K562 (cell line): ENCODE results near the gene CREB3L1. TPM values are rescaled to one million over a fixed set of nuclear protein-coding genes. Genes with fewer than 3 reads are reported as not detected.

Source experiments
- ATAC-seq: fragments of 200-7000 bp; cut with Tn5 transposase; 3 replicates; pipeline ENCODE4 v1.9.1; 2020; ENCODE audit warnings: moderate library complexity
- BruUV-seq: library from RNA; stranded (reverse); fragments of 400-500 nt; replicated peaks from 2 replicates; lab custom pipeline; 2021; lab: Mats Ljungman, UMichigan
- CTCF ChIA-PET: fragments of 300-600 bp; formaldehyde crosslinking; extraction: SDS; loops from one replicate; lab custom pipeline; 2021; ENCODE audit warnings: low intra/inter-chr PET ratio; lab: Yijun Ruan, JAX
- POLR2A ChIA-PET: fragments of 300-600, 350-650 bp; sonication (Branson Sonifier 250); formaldehyde crosslinking; extraction: SDS; loops from one replicate; lab custom pipeline; 2021; ENCODE audit warnings: antibody characterized with exemption, inconsistent platforms; lab: Yijun Ruan, JAX
- DNase-seq, 4 experiments: peaks; one replicate each; pipeline versions ENCODE4 v3.0.0 to v3.0.0-alpha.2; 2011 to 2018; ENCODE audit warnings: low spot score in 3 of 4, mixed read lengths in 3 of 4; ENCODE audit errors: extremely low read depth in 1 of 4
- FAIRE-seq: peaks from 2 replicates; lab custom pipeline; 2011; peaks lifted over from hg19 to GRCh38; lab: Jason Lieb, UNC
- H2AFZ ChIP-seq: 2 replicates; pipeline ENCODE4 v1.6.0; 2011; ENCODE audit warnings: low read depth, low read length, control low read depth, inconsistent platforms
- H3K27ac ChIP-seq: fragments of 200-600 bp; 3 replicates; pipeline ENCODE4 v1.8.0; 2011; ENCODE audit warnings: low read depth, mild to moderate bottlenecking, control low read depth, inconsistent platforms, low read length, moderate library complexity, mixed read lengths; ENCODE audit errors: extremely low read depth
- H3K27me3 ChIP-seq, 2 experiments: fragments of 300-600 bp in 1 of 2; 2 replicates in 1 of 2; 3 replicates in 1 of 2; pipeline versions ENCODE4 v1.6.0 to v1.8.0; 2011; ENCODE audit warnings: inconsistent platforms in 2 of 2, low read length in 2 of 2, mild to moderate bottlenecking in 1 of 2, mixed read lengths in 1 of 2, moderate library complexity in 1 of 2; ENCODE audit not compliant: control insufficient read depth in 2 of 2, insufficient read depth in 2 of 2
- H3K36me3 ChIP-seq: fragments of 300-600 bp; 3 replicates; pipeline ENCODE4 v1.8.0; 2011; ENCODE audit warnings: mild to moderate bottlenecking, low read length, inconsistent platforms; ENCODE audit not compliant: control insufficient read depth, insufficient read depth
- H3K4me1 ChIP-seq, 2 experiments: fragments of 200-600 bp in 1 of 2; replicated peaks in 1 of 2; 2 replicates in 1 of 2; 3 replicates in 1 of 2; pipeline versions ENCODE4 v1.5.1 to v1.8.0; 2011; ENCODE audit warnings: inconsistent platforms in 2 of 2, low read length in 2 of 2, mild to moderate bottlenecking in 1 of 2, mixed read lengths in 1 of 2, moderate library complexity in 1 of 2; ENCODE audit not compliant: control insufficient read depth in 2 of 2, insufficient read depth in 2 of 2
- H3K4me2 ChIP-seq: 2 replicates; pipeline ENCODE4 v1.6.1; 2011; ENCODE audit warnings: low read length, control low read depth, inconsistent platforms, mixed read lengths; ENCODE audit not compliant: insufficient read depth
- H3K4me3 ChIP-seq: fragments of 200-600 bp; sonication (generic), shearing (Covaris generic); 2 replicates; pipeline ENCODE4 v1.5.1; 2016; ENCODE audit warnings: control low read depth, inconsistent platforms
- H3K79me2 ChIP-seq: fragments of 200-600 bp; 3 replicates; pipeline ENCODE4 v1.8.0; 2011; ENCODE audit warnings: low read length, inconsistent platforms; ENCODE audit not compliant: control insufficient read depth, insufficient read depth
- H3K9ac ChIP-seq, 2 experiments: 2 replicates each; pipeline versions ENCODE4 v1.6.0 to v1.6.1; 2011; ENCODE audit warnings: low read depth in 2 of 2, low read length in 2 of 2, control low read depth in 1 of 2, inconsistent platforms in 1 of 2, mild to moderate bottlenecking in 1 of 2, mixed read lengths in 1 of 2; ENCODE audit not compliant: insufficient read depth in 1 of 2
- H3K9me1 ChIP-seq: one replicate; pipeline ENCODE4 v1.6.0; 2011; ENCODE audit warnings: inconsistent platforms, mild to moderate bottlenecking, low read length, moderate library complexity; ENCODE audit not compliant: control insufficient read depth, insufficient read depth
- H3K9me3 ChIP-seq: replicated peaks from 2 replicates; pipeline ENCODE4 v1.5.1; 2011; ENCODE audit warnings: low read depth, low read length, inconsistent platforms; ENCODE audit not compliant: control insufficient read depth, insufficient read depth
- H4K20me1 ChIP-seq: replicated peaks from 2 replicates; pipeline ENCODE4 v1.6.1; 2011; ENCODE audit warnings: low read length, inconsistent platforms, mixed read lengths; ENCODE audit not compliant: control insufficient read depth, insufficient read depth
- ARID1B ChIP-seq: fragments of 450-650 bp; IDR thresholded peaks from 2 replicates; pipeline ENCODE4 v1.6.1; 2016; ENCODE audit warnings: antibody characterized with exemption, mild to moderate bottlenecking, inconsistent platforms
- BCL6 ChIP-seq: fragments of 250-450 bp; sonication (Bioruptor Pico); IDR thresholded peaks from 2 replicates; pipeline ENCODE4 v1.4.0; 2020
- CHD2 ChIP-seq: IDR thresholded peaks from 2 replicates; pipeline ENCODE4 v1.6.1; 2011; ENCODE audit warnings: low read depth, low read length
- FOSL1 ChIP-seq: fragments of 200-800 bp; sonication (Bioruptor generic); conservative IDR thresholded peaks from 2 replicates; pipeline ENCODE4 v1.6.1; 2016; ENCODE audit warnings: missing genetic modification characterization, missing compliant biosample characterization
- GABPB2 ChIP-seq: fragments of 250-450 bp; sonication (Bioruptor Pico); conservative IDR thresholded peaks from 2 replicates; pipeline ENCODE4 v1.5.1; 2021; ENCODE audit warnings: mild to moderate bottlenecking
- GTF2E2 ChIP-seq: fragments of 200-800 bp; sonication (Bioruptor generic); IDR thresholded peaks from 2 replicates; pipeline ENCODE4 v1.6.1; 2016; ENCODE audit warnings: missing genetic modification characterization, missing compliant biosample characterization
- KLF10 ChIP-seq: fragments of 250-450 bp; sonication (Bioruptor Pico); IDR thresholded peaks from 2 replicates; pipeline ENCODE4 v1.6.1; 2021; ENCODE audit warnings: matching md5 sums
- MCM2 ChIP-seq: fragments of 450-650 bp; IDR thresholded peaks from 2 replicates; pipeline ENCODE4 v1.6.1; 2017; ENCODE audit warnings: low read depth, mild to moderate bottlenecking
- NFIC ChIP-seq: fragments of 450-650 bp; IDR thresholded peaks from 2 replicates; pipeline ENCODE4 v1.6.1; 2017; ENCODE audit warnings: mild to moderate bottlenecking, inconsistent platforms
- SAFB2 ChIP-seq: fragments of 200-400 bp; formaldehyde crosslinking; IDR thresholded peaks from 2 replicates; pipeline ENCODE4 v1.6.1; 2018; ENCODE audit warnings: borderline replicate concordance, low read length, low read depth, moderate library complexity; ENCODE audit not compliant: severe bottlenecking
- SMARCA5 ChIP-seq: fragments of 450-650 bp; IDR thresholded peaks from 2 replicates; pipeline ENCODE4 v1.6.1; 2016
- SMARCE1 ChIP-seq: fragments of 450-650 bp; IDR thresholded peaks from 2 replicates; pipeline ENCODE4 v1.7.1; 2016; ENCODE audit warnings: mild to moderate bottlenecking
- THRAP3 ChIP-seq: fragments of 450-650 bp; IDR thresholded peaks from 2 replicates; pipeline ENCODE4 v1.6.1; 2016; ENCODE audit warnings: mild to moderate bottlenecking, inconsistent platforms, borderline replicate concordance
- WHSC1 ChIP-seq: IDR thresholded peaks from one replicate; pipeline ENCODE4 v1.6.1; 2012; ENCODE audit warnings: low read length, control low read depth, inconsistent platforms
- ZKSCAN8 ChIP-seq: fragments of 200-800 bp; sonication (Bioruptor generic); IDR thresholded peaks from 2 replicates; pipeline ENCODE4 v1.6.1; 2016; ENCODE audit warnings: missing genetic modification characterization, missing compliant biosample characterization
- WGBS: fragments of 100-300 bp; shearing (Covaris generic); methylation state at CpG from one replicate; pipeline ENCODE4 v1.1.6; 2016; ENCODE audit warnings: low coverage, mixed read lengths; ENCODE audit not compliant: insufficient coverage; ENCODE audit errors: missing lambda C conversion rate; 5-methylcytosine and 5-hydroxymethylcytosine counted together
- in situ Hi-C: fragments of 300-500 bp; cut with MboI; formaldehyde crosslinking; loops from 4 replicates; pipeline ENCODE4 v1.15.0; 2018; ENCODE audit warnings: inconsistent platforms, mixed read lengths
- intact Hi-C: fragments of 100-400 bp; cut with micrococcal nuclease; formaldehyde crosslinking; loops from 2 replicates; pipeline ENCODE4 v1.14.2; 2022
- polyA plus RNA-seq, 8 experiments: library from polyadenylated mRNA; depleted of rRNA in 4 of 8; stranded (reverse) in 5 of 8; unstranded in 3 of 8; fragments of >200 nt; fragmentation: Nextera tagmentation in 2 of 8; fragmentation: Illumina TruSeq in 1 of 8; extraction: Ambion mirVana in 2 of 8; extraction: Trizol in 1 of 8; gene quantifications; 2 replicates each; pipeline versions ENCODE4 v1.2.1 to v1.2.3, GENCODE V29; 2011 to 2014; ENCODE audit warnings: inconsistent platforms in 1 of 8, missing spikeins in 1 of 8
- total RNA-seq, 7 experiments: library from RNA; depleted of rRNA in 6 of 7; stranded (reverse); fragments of >200 nt in 6 of 7; fragmentation: Illumina TruSeq in 2 of 7; extraction: Trizol in 2 of 7; gene quantifications; 2 replicates each; pipeline versions ENCODE4 v1.2.1 to v1.2.3, GENCODE V29; 2011 to 2021; ENCODE audit warnings: low replicate concordance in 1 of 7
- TF ChIP-seq, protein P1 (sequence below): sonication (generic); IDR thresholded peaks from 2 replicates; pipeline ENCODE4 v1.6.1; 2016
- TF ChIP-seq, protein P2 (sequence below): sonication (generic); formaldehyde crosslinking; IDR thresholded peaks from 2 replicates; pipeline ENCODE4 v1.8.1; 2022; ENCODE audit warnings: missing genetic modification reagents
- TF ChIP-seq, protein P3 (sequence below): fragments of 250-450 bp; sonication (Bioruptor Pico); IDR thresholded peaks from 2 replicates; pipeline ENCODE4 v1.8.0; 2021; ENCODE audit warnings: borderline replicate concordance, mild to moderate bottlenecking, moderate library complexity; ENCODE audit not compliant: poor library complexity, severe bottlenecking

Gene CREB3L1
- total and polyA plus RNA-seq, 9 of the 15 experiments (the other 6 are each of a cell fraction or from before 2014, with no cell fraction given), result 1.2 to 27.6 (median 3.7) TPM

DNA sequence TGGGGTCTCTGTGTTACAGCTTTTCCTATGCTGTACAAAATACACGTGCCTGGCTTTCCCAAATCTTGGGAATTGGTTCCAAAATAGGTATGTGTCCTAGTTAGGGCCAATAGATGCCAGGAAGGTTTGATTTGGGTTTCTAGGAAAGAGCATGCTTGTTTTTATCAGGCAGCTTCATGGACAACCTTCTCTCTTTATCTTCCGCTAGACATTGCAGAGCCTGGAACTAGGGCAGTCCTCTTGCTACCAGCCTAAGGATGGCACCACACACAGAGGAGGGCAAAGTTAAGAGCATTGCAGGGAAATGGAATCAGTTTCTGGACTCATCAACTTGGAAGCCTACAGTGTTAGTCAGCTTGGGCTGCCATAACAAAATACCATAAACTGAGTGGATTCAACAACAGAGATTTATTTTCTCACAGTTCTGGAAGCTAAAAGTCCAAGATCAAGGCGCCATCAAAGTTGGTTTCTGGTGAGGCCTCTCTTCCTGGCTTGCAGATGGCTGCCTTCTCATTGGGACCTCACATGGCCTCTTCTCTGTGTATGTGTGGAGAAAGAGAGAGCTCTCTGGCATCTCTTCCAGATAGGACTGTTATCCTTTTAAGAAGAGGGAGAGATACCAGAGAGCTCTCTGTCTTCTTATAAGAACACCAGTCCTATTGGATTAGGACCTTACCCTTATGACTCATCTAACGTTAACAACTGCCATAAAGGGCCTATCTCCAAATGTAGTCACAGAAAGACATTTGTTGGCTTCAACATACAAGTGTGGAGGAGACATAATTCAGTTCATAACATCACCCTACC, 27.3 kb upstream of the CREB3L1 start (continued):
- TF ChIP-seq, protein P1, sequence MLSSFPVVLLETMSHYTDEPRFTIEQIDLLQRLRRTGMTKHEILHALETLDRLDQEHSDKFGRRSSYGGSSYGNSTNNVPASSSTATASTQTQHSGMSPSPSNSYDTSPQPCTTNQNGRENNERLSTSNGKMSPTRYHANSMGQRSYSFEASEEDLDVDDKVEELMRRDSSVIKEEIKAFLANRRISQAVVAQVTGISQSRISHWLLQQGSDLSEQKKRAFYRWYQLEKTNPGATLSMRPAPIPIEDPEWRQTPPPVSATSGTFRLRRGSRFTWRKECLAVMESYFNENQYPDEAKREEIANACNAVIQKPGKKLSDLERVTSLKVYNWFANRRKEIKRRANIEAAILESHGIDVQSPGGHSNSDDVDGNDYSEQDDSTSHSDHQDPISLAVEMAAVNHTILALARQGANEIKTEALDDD, result 0 out of 2 replicates have a peak, but pooled peaks have one; percentile 12
- TF ChIP-seq CHD2, result no peak

DNA sequence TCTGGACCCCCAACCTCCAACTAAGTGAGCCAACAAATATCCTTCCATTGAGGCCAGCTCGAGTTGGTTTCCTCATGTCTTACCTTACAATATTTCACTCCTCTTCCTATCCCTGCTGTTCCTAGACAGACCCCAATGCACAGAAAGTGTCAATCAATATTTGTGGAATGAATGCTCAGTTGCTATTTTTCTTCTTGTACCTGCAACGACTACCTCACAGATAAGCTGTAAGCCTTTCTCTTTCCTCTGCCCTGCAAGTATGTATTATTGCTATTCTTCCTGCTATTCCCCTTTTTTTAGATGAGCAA, 26.8 kb upstream of the CREB3L1 start:
- peak overlapping the region in 1 of 2 experiments; percentile 67; a peak in 1 of 4 replicates for H3K9ac ChIP-seq
- peaks cover 42 to 64% of the 10 kb centered on the region in 2 experiments for H3K4me1 ChIP-seq
- H3K4me2 ChIP-seq, result peak overlapping the region; percentile 51; the same call in 1 of the 2 replicates
- no peak overlapping the region for H3K4me3 ChIP-seq
- H3K36me3 ChIP-seq, result no peaks in the 10 kb centered on the region; the same call in 2 of the 3 replicates
- no peaks in the 10 kb centered on the region for H3K9me1 ChIP-seq
- H3K27ac ChIP-seq, result peak overlapping the region; percentile 87
- H2AFZ ChIP-seq, result peak overlapping the region; percentile 95
- H3K79me2 ChIP-seq, result no peaks in the 10 kb centered on the region
- H3K9me3 ChIP-seq, result no peaks in the 10 kb centered on the region
- DNase-seq, result no peak
- in situ Hi-C loops (no loop called here), intact Hi-C loops (no loop called here)
- POLR2A ChIA-PET, result interaction anchor here (1.2 to 2.2 kb wide), 4 partner anchors 15 to 34 kb away, joined by 3 to 9 read pairs (median 4); partner anchors contain the start of gene CREB3L1
- no TSS peak for BruUV-seq
- no peaks in the 10 kb centered on the region for H3K27me3 ChIP-seq
- no peak for FAIRE-seq
- CTCF ChIA-PET, result interaction anchor here (0.6 kb wide), 1 partner anchor 132 kb away, joined by 3 read pairs; no protein-coding TSS in a partner anchor
- ATAC-seq, result no peak
- no peaks in the 10 kb centered on the region for H4K20me1 ChIP-seq
- WGBS, result 3% methylated on average over 2 of the region's 2 CpGs
- TF ChIP-seq GABPB2 (CRISPR knock-in tag) (no peak), GTF2E2 (tag) (no peak), NFIC (no peak), ZKSCAN8 (CRISPR knock-in tag) (0 out of 2 replicates have a peak, but pooled peaks have one; percentile 41), MCM2 (no peak), FOSL1 (peak; percentile 72), SMARCA5 (no peak), THRAP3 (no peak), WHSC1 (no peak), BCL6 (CRISPR knock-in tag) (no peak), SAFB2 (no peak), ARID1B (0 out of 2 replicates have a peak, but pooled peaks have one; percentile 1), KLF10 (CRISPR knock-in tag) (no peak), SMARCE1 (0 out of 2 replicates have a peak, but pooled peaks have one; percentile 4)
- TF ChIP-seq, protein P2, sequence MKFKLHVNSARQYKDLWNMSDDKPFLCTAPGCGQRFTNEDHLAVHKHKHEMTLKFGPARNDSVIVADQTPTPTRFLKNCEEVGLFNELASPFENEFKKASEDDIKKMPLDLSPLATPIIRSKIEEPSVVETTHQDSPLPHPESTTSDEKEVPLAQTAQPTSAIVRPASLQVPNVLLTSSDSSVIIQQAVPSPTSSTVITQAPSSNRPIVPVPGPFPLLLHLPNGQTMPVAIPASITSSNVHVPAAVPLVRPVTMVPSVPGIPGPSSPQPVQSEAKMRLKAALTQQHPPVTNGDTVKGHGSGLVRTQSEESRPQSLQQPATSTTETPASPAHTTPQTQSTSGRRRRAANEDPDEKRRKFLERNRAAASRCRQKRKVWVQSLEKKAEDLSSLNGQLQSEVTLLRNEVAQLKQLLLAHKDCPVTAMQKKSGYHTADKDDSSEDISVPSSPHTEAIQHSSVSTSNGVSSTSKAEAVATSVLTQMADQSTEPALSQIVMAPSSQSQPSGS (CRISPR knock-in tag), result no peak
- TF ChIP-seq, protein P3, sequence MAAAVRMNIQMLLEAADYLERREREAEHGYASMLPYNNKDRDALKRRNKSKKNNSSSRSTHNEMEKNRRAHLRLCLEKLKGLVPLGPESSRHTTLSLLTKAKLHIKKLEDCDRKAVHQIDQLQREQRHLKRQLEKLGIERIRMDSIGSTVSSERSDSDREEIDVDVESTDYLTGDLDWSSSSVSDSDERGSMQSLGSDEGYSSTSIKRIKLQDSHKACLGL (CRISPR knock-in tag), result no peak
